Memory B cell (primary cell): ENCODE results near the gene LRRC25.
"Not testable (repeated sequence)": the region's sequence is repeated elsewhere in the genome, so short reads cannot be mapped to it uniquely, and the experiment has no call there.

ENCODE experiments used
- ATAC-seq: fragments of 150-1000 bp; cut with Tn5 transposase; 2 replicates; pipeline ENCODE4 v1.10.0; 2021; ENCODE audit warnings: low read depth, mild to moderate bottlenecking, moderate library complexity
- DNase-seq, 2 donors: peaks; one replicate each; pipeline ENCODE4 v3.0.0; 2022; ENCODE audit warnings: low spot score in 2 of 2
- H3K27ac Mint-ChIP-seq: one replicate; pipeline ENCODE4 v1.8.0; 2022; ENCODE audit warnings: mild to moderate bottlenecking, moderate library complexity, mixed read lengths
- H3K27me3 Mint-ChIP-seq: one replicate; pipeline ENCODE4 v1.8.0; 2022; ENCODE audit warnings: mixed read lengths
- H3K36me3 Mint-ChIP-seq: one replicate; pipeline ENCODE4 v1.8.0; 2022; ENCODE audit warnings: mild to moderate bottlenecking, mixed read lengths
- H3K4me1 Mint-ChIP-seq: one replicate; pipeline ENCODE4 v1.8.0; 2022; ENCODE audit warnings: mixed read lengths
- H3K4me3 Mint-ChIP-seq: one replicate; pipeline ENCODE4 v1.8.0; 2022; ENCODE audit warnings: mild to moderate bottlenecking, moderate library complexity, mixed read lengths
- H3K9me3 Mint-ChIP-seq: one replicate; pipeline ENCODE4 v1.8.0; 2022; ENCODE audit warnings: mixed read lengths

Gene LRRC25

DNA sequence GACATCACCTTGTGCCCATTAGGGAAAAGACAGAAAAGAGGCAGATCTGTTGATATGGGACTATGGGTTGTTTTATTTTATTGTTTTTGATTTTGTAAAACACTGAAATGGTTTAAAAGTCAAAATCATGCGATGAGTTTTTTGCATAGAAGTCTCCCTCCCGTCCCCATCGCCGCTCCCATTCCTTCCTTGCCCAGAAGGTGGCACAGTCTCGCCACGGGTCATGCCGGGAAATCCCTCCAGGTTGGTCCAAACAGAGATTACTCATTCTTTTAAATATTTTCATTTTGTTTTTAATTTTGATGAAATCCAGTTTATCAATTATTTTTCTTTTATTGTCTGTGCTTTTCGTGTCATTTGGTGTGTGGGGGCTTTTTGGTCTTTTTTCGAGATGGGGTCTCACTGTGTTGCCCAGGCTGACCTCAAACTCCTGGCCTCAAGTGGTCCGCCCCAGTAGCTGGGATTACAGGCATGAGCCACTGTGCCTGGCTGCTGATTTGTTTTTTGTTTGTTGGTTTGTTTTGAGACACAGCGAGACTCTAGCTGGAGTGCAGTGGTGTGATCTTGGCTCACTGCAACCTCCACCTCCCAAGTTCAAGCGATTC is 47.8 kb downstream of the LRRC25 start:
- Mint-ChIP-seq H3K27me3 (no peaks in the 10 kb centered on the region), H3K9me3 (no peaks in the 10 kb centered on the region), H3K27ac (no peak overlapping the region), H3K36me3 (peaks cover 23% of the 10 kb centered on the region), H3K4me1 (peaks cover 6% of the 10 kb centered on the region), H3K4me3 (no peak overlapping the region)
- ATAC-seq (peak; percentile 42), DNase-seq (no peak)

DNA sequence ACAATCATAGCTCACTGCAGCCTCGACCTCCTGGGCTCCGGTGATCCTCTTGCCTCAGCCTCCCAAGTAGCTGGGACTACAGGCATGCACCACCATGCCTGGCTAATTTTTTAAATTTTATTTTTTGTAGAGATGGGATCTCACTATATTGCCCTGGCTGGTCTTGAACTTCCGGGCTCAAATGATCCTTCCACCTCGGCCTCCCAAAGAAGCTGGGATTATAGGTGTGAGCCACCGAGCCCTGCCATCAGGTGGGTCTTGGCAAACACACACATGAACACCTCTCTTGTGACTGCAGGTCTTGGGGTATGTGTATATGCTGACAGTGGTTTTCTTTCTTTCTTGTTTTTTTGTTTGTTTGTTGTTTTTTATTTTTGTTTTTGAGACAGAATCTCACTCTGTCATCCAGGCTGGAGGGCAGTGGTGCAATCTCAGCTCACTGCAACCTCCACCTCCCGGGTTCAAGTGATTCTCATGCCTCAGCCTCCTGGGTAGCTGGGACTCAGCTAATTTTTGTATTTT is 48.5 kb downstream of the LRRC25 start:
- peaks cover 23% of the 10 kb centered on the region for H3K36me3 Mint-ChIP-seq
- ATAC-seq, H3K4me3 Mint-ChIP-seq, DNase-seq, H3K4me1 Mint-ChIP-seq, H3K9me3 Mint-ChIP-seq, H3K27me3 Mint-ChIP-seq, H3K27ac Mint-ChIP-seq: not testable (repeated sequence)

DNA sequence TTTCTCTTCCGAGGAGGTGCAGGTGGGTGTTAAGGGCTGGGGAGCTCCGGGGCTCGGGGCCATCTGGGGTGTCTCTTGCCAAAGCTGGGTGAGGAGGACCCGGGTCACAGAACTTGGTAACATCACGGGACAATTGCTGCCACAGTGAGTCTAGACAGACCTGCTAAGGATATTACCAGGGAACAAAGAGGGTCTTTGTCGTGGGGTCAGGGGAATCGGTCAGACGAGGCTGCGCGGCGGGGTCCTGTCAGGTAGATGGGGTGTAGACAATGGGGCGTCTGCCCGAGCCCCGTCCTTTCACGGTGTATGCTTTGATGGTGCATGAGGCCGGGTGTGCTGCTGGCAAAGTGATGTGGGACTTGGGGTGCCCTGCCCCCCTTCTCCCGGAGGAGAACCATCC is 49.3 kb downstream of the LRRC25 start:
- ATAC-seq (no peak), DNase-seq (no peak)
- Mint-ChIP-seq H3K4me1 (peaks cover 6% of the 10 kb centered on the region), H3K27me3 (no peaks in the 10 kb centered on the region), H3K27ac (no peak overlapping the region), H3K4me3 (no peak overlapping the region), H3K36me3 (peaks cover 20% of the 10 kb centered on the region), H3K9me3 (no peaks in the 10 kb centered on the region)

DNA sequence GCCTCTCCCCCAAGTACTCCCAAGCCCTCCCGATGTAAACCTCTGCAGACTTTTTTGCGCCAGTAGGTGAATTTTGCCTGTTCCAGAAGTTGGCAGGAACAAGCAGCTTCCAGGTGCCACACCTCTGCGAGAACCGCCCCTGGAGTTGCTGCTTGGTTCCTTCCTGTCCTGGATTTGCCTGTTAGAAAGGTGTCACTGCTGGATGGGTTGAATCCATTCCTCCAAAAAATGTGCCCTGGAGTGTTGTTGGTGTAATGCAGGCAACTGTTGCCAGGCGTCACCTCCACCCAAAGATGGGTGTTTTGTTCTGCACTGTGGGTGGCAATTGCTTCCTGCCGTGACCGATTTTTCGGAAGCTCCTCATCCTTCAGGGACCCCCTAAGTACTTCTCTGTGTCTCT is 51.3 kb downstream of the LRRC25 start:
- H3K4me1 Mint-ChIP-seq, result peaks cover 9% of the 10 kb centered on the region
- H3K27me3 Mint-ChIP-seq, result no peaks in the 10 kb centered on the region
- ATAC-seq, result no peak
- peaks cover 21% of the 10 kb centered on the region for H3K36me3 Mint-ChIP-seq
- H3K9me3 Mint-ChIP-seq, result no peaks in the 10 kb centered on the region
- no peak overlapping the region for H3K27ac Mint-ChIP-seq
- no peak for DNase-seq
- no peak overlapping the region for H3K4me3 Mint-ChIP-seq

DNA sequence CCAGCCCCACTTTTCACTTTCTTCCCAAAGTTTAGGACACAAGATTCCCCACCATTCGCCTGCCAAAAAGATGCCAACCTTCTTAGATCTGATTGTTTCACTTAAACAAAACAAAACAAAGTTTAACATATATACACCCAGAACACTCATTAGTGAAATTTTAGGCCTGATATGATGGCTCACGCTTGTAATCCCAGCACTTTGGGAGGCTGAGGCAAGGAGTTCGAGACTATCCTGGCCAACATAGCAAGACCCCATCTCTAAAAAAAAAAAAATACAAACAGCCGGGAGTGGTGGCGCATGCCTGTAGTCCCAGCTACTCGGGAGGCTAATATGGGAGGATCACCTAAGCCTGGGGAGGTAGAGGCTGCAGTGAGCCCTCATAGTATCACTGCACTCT is 52.1 kb downstream of the LRRC25 start:
- ATAC-seq (no peak), DNase-seq (no peak)
- no peak overlapping the region for H3K4me3 Mint-ChIP-seq
- H3K27ac Mint-ChIP-seq, result no peak overlapping the region
- H3K27me3 Mint-ChIP-seq, result no peaks in the 10 kb centered on the region
- H3K9me3 Mint-ChIP-seq, result no peaks in the 10 kb centered on the region
- peaks cover 21% of the 10 kb centered on the region for H3K36me3 Mint-ChIP-seq
- peaks cover 9% of the 10 kb centered on the region for H3K4me1 Mint-ChIP-seq

DNA sequence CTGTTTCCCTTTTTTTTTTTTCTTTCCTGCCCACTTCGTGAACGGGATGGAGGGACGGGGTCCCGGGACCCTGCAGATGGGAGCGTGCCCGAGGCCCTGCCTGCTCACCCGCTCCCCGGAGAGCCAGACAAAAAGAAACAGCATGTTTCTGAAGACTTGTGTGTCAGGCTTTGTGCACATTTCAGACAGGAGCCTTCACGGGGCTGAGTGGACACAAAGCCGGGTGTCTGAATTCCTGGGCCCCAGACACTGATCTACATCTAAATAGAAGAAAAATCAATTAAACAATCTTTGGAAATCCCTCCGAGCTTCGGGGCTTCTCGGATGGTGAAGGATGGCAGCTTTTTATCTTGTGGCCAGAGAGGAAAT is 52.9 kb downstream of the LRRC25 start:
- Mint-ChIP-seq H3K27ac (no peak overlapping the region), H3K36me3 (peaks cover 21% of the 10 kb centered on the region), H3K27me3 (no peaks in the 10 kb centered on the region), H3K4me3 (no peak overlapping the region), H3K4me1 (peaks cover 11% of the 10 kb centered on the region), H3K9me3 (no peaks in the 10 kb centered on the region)
- ATAC-seq (no peak), DNase-seq (no peak)

DNA sequence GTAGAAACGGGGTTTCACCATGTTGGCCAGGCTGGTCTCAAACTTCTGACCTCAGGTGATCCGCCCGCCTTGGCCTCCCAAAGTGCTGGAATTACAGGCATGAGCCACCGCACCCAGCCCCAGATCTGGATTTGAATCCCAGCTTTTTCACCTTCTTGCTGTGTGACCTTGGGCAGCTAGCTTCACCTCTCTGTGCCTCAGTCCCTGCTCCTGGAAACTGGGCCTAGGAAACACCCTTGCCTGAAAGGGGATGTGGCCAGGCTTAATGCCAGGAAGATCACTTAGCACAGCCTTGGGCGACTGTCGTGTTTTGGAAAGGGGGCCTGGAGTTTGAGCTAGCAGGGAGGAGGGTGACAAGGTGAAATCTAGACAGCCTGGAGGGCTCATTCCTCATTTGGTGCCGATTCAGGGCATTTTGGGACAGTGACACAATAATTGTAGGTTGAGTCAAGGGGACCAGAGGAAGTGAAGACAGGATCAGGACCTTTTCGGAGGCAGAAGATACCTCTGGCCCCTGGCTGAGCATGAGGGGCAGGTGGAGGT is 55.3 kb downstream of the LRRC25 start:
- peaks cover 1% of the 10 kb centered on the region for H3K27me3 Mint-ChIP-seq
- H3K4me1 Mint-ChIP-seq, result peaks cover 9% of the 10 kb centered on the region
- no peaks in the 10 kb centered on the region for H3K9me3 Mint-ChIP-seq
- no peak overlapping the region for H3K27ac Mint-ChIP-seq
- peaks cover 13% of the 10 kb centered on the region for H3K36me3 Mint-ChIP-seq
- no peak for DNase-seq
- ATAC-seq, result no peak
- H3K4me3 Mint-ChIP-seq, result peak overlapping the region; percentile 14
